GM19025 (cell line): ENCODE data around the gene B4GALT1.
"Not testable (repeated sequence)": the region's sequence is repeated elsewhere in the genome, so short reads cannot be mapped to it uniquely, and the experiment has no call there.

Experiments used
- ATAC-seq: cut with Tn5 transposase; IDR thresholded peaks from one replicate; pipeline ENCODE4 v1.9.1; 2021; ENCODE audit warnings: mild to moderate bottlenecking, low read depth, moderate library complexity; ENCODE audit not compliant: unreplicated experiment

Gene B4GALT1

GRCh38 chr9:33163433-33164137 lies 3.6 kb downstream of the B4GALT1 start:
- no peak for ATAC-seq

GRCh38 chr9:33162721-33163311 lies 4.3 kb downstream of the B4GALT1 start:
- ATAC-seq: no peak

GRCh38 chr9:33161589-33162132 lies 5.5 kb downstream of the B4GALT1 start:
- no peak for ATAC-seq

- no peak for ATAC-seq
Measured at GRCh38 chr9:33161011-33161588, 6.0 kb downstream of the B4GALT1 start.

GRCh38 chr9:33160446-33160845 lies 6.7 kb downstream of the B4GALT1 start:
- not testable (repeated sequence) for ATAC-seq

GRCh38 chr9:33159777-33160127 lies 7.4 kb downstream of the B4GALT1 start:
- ATAC-seq: peak; percentile 26

GRCh38 chr9:33158843-33159776 lies 8.0 kb downstream of the B4GALT1 start:
- ATAC-seq: no peak

GRCh38 chr9:33157960-33158842 lies 8.9 kb downstream of the B4GALT1 start:
- ATAC-seq: no peak

- ATAC-seq: no peak
Measured at GRCh38 chr9:33155393-33155792, 11.7 kb downstream of the B4GALT1 start.

- ATAC-seq: no peak
Measured at GRCh38 chr9:33154371-33154770, 12.8 kb downstream of the B4GALT1 start.

GRCh38 chr9:33153666-33154065 lies 13.5 kb downstream of the B4GALT1 start:
- no peak for ATAC-seq

- no peak for ATAC-seq
Measured at GRCh38 chr9:33153001-33153400, 14.1 kb downstream of the B4GALT1 start.

GRCh38 chr9:33151601-33152000 lies 15.5 kb downstream of the B4GALT1 start:
- no peak for ATAC-seq

- no peak for ATAC-seq
Measured at GRCh38 chr9:33151007-33151557, 16.1 kb downstream of the B4GALT1 start.

- no peak for ATAC-seq
Measured at GRCh38 chr9:33148367-33149014, 18.6 kb downstream of the B4GALT1 start.

GRCh38 chr9:33147416-33148169 lies 19.5 kb downstream of the B4GALT1 start:
- no peak for ATAC-seq

- no peak for ATAC-seq
Measured at GRCh38 chr9:33146298-33146697, 20.8 kb downstream of the B4GALT1 start.

- no peak for ATAC-seq
Measured at GRCh38 chr9:33144551-33144950, 22.6 kb downstream of the B4GALT1 start.
